A549 (cell line): ENCODE measurements around the gene ATP5F1D. TPM values are rescaled to one million over a fixed set of nuclear protein-coding genes. Genes with fewer than 3 reads are reported as not detected.

Experiments used
- ATAC-seq, 2 experiments: fragments of 200-7000 bp in 1 of 2; fragments of >200 bp in 1 of 2; cut with Nextera tagmentation in 1 of 2; cut with Tn5 transposase in 1 of 2; 3 replicates each; pipeline versions ENCODE4 v1.8.0 to v1.9.1; 2018 to 2020; ENCODE audit warnings: mild to moderate bottlenecking in 1 of 2, moderate library complexity in 1 of 2
- CTCF ChIA-PET: fragments of 300-600 bp; sonication (Branson Sonifier 250); formaldehyde crosslinking; extraction: SDS; loops from one replicate; lab custom pipeline; 2021; ENCODE audit warnings: antibody characterized with exemption, inconsistent platforms; lab: Yijun Ruan, JAX
- POLR2A ChIA-PET: fragments of 350-600 bp; formaldehyde crosslinking; extraction: SDS; loops from one replicate; lab custom pipeline; 2021; ENCODE audit warnings: antibody characterized with exemption, inconsistent platforms; lab: Yijun Ruan, JAX
- DNase-seq, 2 experiments: peaks; one replicate each; pipeline versions ENCODE4 v3.0.0 to v3.0.0-alpha.2; 2011 to 2016; ENCODE audit warnings: low read depth in 1 of 2, low spot score in 1 of 2
- FAIRE-seq: peaks from 2 replicates; lab custom pipeline; 2011; peaks lifted over from hg19 to GRCh38; lab: Jason Lieb, UNC
- H3K27ac ChIP-seq, 2 experiments: fragments of >200 bp; sonication (Bioruptor Twin); formaldehyde crosslinking; 3 replicates each; pipeline ENCODE4 v1.5.1; 2016 to 2017
- H3K4me1 ChIP-seq: fragments of >200 bp; sonication (Bioruptor Twin); formaldehyde crosslinking; 3 replicates; pipeline ENCODE4 v1.6.1; 2016
- H3K4me2 ChIP-seq: fragments of >200 bp; sonication (Bioruptor Twin); formaldehyde crosslinking; 3 replicates; pipeline ENCODE4 v1.6.1; 2016
- H3K4me3 ChIP-seq: fragments of >200 bp; sonication (Bioruptor Twin); formaldehyde crosslinking; 3 replicates; pipeline ENCODE4 v1.5.1; 2016
- H3K9me3 ChIP-seq: fragments of >200 bp; sonication (Bioruptor Twin); formaldehyde crosslinking; 3 replicates; pipeline ENCODE4 v1.6.1; 2016
- CBX2 ChIP-seq: fragments of 200-600 bp; sonication (generic); IDR thresholded peaks from 2 replicates; pipeline ENCODE4 v1.6.1; 2016; ENCODE audit warnings: low read depth, mild to moderate bottlenecking, borderline replicate concordance
- CHD2 ChIP-seq: fragments of 150-350 bp; IDR thresholded peaks from 2 replicates; pipeline ENCODE4 v1.6.1; 2014; ENCODE audit warnings: low read length; ENCODE audit not compliant: partially characterized antibody
- EHF ChIP-seq: fragments of 250-450 bp; sonication (Bioruptor Pico); IDR thresholded peaks from 2 replicates; pipeline ENCODE4 v1.5.0; 2020; ENCODE audit warnings: mild to moderate bottlenecking
- EHMT2 ChIP-seq: fragments of 200-600 bp; sonication (generic); IDR thresholded peaks from 2 replicates; pipeline ENCODE4 v1.6.1; 2016; ENCODE audit warnings: antibody characterized with exemption, low read depth, mild to moderate bottlenecking, moderate library complexity
- FOSB ChIP-seq: fragments of 250-450 bp; sonication (Bioruptor Pico); IDR thresholded peaks from 2 replicates; pipeline ENCODE4 v1.5.0; 2020; ENCODE audit warnings: mild to moderate bottlenecking, moderate library complexity
- FOSL2 ChIP-seq, 2 experiments: fragments of 450-650 bp in 1 of 2; fragments of >200 bp in 1 of 2; sonication (Bioruptor Twin) in 1 of 2; formaldehyde crosslinking; IDR thresholded peaks; 2 replicates each; pipeline versions ENCODE4 v1.5.0 to v1.6.1; 2016 to 2020; ENCODE audit warnings: mild to moderate bottlenecking in 1 of 2, moderate library complexity in 1 of 2
- HEYL ChIP-seq: fragments of 250-450 bp; sonication (Bioruptor Pico); IDR thresholded peaks from 2 replicates; pipeline ENCODE4 v1.8.0; 2021; ENCODE audit warnings: mild to moderate bottlenecking, moderate library complexity
- HOXB13 ChIP-seq: fragments of 250-450 bp; sonication (Bioruptor Pico); IDR thresholded peaks from 2 replicates; pipeline ENCODE4 v1.5.0; 2020; ENCODE audit warnings: low read depth, mild to moderate bottlenecking, moderate library complexity
- JUNB ChIP-seq: fragments of >200 bp; sonication (Bioruptor Twin); formaldehyde crosslinking; IDR thresholded peaks from 2 replicates; pipeline ENCODE4 v1.6.1; 2016
- KDM1A ChIP-seq: fragments of 200-600 bp; sonication (generic); IDR thresholded peaks from 2 replicates; pipeline ENCODE4 v1.6.1; 2016; ENCODE audit warnings: low read depth, mild to moderate bottlenecking
- KDM5A ChIP-seq: fragments of 200-600 bp; sonication (generic); IDR thresholded peaks from 2 replicates; pipeline ENCODE4 v1.6.1; 2016; ENCODE audit warnings: antibody characterized with exemption, mild to moderate bottlenecking
- MAFK ChIP-seq: fragments of 450-650 bp; IDR thresholded peaks from 2 replicates; pipeline ENCODE4 v1.6.1; 2014; ENCODE audit not compliant: partially characterized antibody
- MYC ChIP-seq: IDR thresholded peaks from 2 replicates; pipeline ENCODE4 v1.6.1; 2012; ENCODE audit warnings: mild to moderate bottlenecking, inconsistent platforms, low read length, improper control_type of control experiment, borderline replicate concordance
- NFE2L2 ChIP-seq: fragments of 150-350 bp; conservative IDR thresholded peaks from 2 replicates; pipeline ENCODE4 v1.6.1; 2014; ENCODE audit warnings: low read length
- NR3C1 ChIP-seq: fragments of >200 bp; sonication (Bioruptor Twin); formaldehyde crosslinking; IDR thresholded peaks from 3 replicates; pipeline ENCODE4 v1.6.1; 2017
- RAD21 ChIP-seq, 2 experiments: fragments of >200 bp in 1 of 2; sonication (Bioruptor Twin) in 1 of 2; formaldehyde crosslinking in 1 of 2; IDR thresholded peaks in 1 of 2; conservative IDR thresholded peaks in 1 of 2; 2 replicates in 1 of 2; 3 replicates in 1 of 2; pipeline ENCODE4 v1.6.1; 2012 to 2018; ENCODE audit warnings: inconsistent platforms in 1 of 2
- RARB ChIP-seq: fragments of 250-450 bp; sonication (Bioruptor Pico); IDR thresholded peaks from 2 replicates; pipeline ENCODE4 v1.8.0; 2021; ENCODE audit warnings: mild to moderate bottlenecking, moderate library complexity
- RCOR1 ChIP-seq: fragments of 150-350 bp; IDR thresholded peaks from 2 replicates; pipeline ENCODE4 v1.6.1; 2014; ENCODE audit warnings: antibody characterized with exemption, low read length, low read depth
- RFX5 ChIP-seq: fragments of 450-650 bp; IDR thresholded peaks from 2 replicates; pipeline ENCODE4 v1.7.1; 2014; ENCODE audit warnings: antibody characterized with exemption, mild to moderate bottlenecking, moderate library complexity
- RNF2 ChIP-seq: fragments of 200-600 bp; sonication (generic); IDR thresholded peaks from 2 replicates; pipeline ENCODE4 v1.6.1; 2016; ENCODE audit warnings: low read depth, mild to moderate bottlenecking, antibody characterized with exemption, moderate library complexity, borderline replicate concordance
- ZC3H11A ChIP-seq: fragments of 450-650 bp; IDR thresholded peaks from 2 replicates; pipeline ENCODE4 v1.6.1; 2014; ENCODE audit warnings: antibody characterized with exemption, mild to moderate bottlenecking
- ZSCAN20 ChIP-seq: fragments of 250-450 bp; sonication (Bioruptor Pico); IDR thresholded peaks from 2 replicates; pipeline ENCODE4 v1.8.0; 2022; ENCODE audit warnings: mild to moderate bottlenecking, moderate library complexity
- WGBS: methylation state at CpG from one replicate; pipeline ENCODE4 v1.1.6; 2017; ENCODE audit errors: missing lambda C conversion rate; 5-methylcytosine and 5-hydroxymethylcytosine counted together
- polyA plus RNA-seq, 4 experiments: library from polyadenylated mRNA; depleted of rRNA in 3 of 4; stranded (reverse); fragments of >200 nt; fragmentation: RNase III in 1 of 4; extraction: RNeasy Plus Mini Kit Qiagen cat#74134 plus additional on column Dnase treatment in 1 of 4; gene quantifications; 2 replicates in 3 of 4; 3 replicates in 1 of 4; pipeline ENCODE4 v1.2.3, GENCODE V29; 2011 to 2017
- TF ChIP-seq, protein P1 (sequence below): fragments of 250-450 bp; sonication (Bioruptor Pico); IDR thresholded peaks from 2 replicates; pipeline ENCODE4 v1.5.0; 2021; ENCODE audit warnings: mild to moderate bottlenecking, moderate library complexity, borderline replicate concordance
- TF ChIP-seq, protein P2 (sequence below): fragments of 250-450 bp; sonication (Bioruptor Pico); IDR thresholded peaks from 2 replicates; pipeline ENCODE4 v1.5.0; 2020; ENCODE audit warnings: low read depth, mild to moderate bottlenecking, moderate library complexity

ATP5F1D gene
- polyA plus RNA-seq, 2 of the 4 experiments (the other 2 are of a cell fraction), result 28.7 to 96.9 TPM

DNA sequence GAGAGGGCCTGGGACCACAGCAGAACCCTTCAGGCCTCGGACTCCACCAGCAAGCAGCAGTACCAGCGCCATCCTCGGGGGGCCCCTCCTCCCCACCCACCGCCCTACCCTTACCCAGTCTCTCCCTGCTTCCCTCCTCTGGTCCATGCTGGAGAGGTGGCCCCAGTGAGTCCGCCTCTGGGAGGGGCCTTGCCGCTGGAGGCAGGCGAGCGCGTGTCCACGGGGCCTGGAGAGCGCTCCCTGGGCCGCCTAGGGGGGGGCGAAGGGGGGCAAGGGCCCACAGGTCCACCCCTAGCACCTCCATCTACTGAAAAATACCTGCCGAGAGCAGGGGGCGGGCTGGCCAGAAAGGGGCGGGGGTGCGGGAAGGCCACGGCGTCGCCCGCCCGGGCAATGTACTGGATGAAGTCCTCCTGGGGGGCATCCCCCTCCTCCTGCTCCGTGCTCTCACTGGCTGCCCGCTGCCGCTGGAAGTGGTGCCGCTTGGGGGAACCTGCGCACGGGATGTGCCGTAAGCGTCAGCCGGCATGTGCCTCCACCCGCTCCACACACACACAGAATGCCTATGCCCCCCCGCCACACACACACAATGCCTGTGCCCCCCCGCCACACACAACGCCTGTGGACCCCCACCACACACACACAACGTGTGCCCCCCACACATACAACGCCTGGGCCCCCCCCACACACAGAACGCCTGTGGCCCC is 10.6 kb upstream of the ATP5F1D start:
- 90% methylated on average over 22 of the region's 38 CpGs for WGBS
- Histone ChIP-seq H3K4me3 (no peak overlapping the region), H3K4me1 (peaks cover 19% of the 10 kb centered on the region; the same call in 2 of the 3 replicates), H3K27ac (no peak overlapping the region), H3K9me3 (no peaks in the 10 kb centered on the region), H3K4me2 (no peak overlapping the region)
- no peak for TF ChIP-seq NR3C1
- no peak for TF ChIP-seq MAFK
- no peak for TF ChIP-seq KDM1A
- TF ChIP-seq CHD2, result no peak
- TF ChIP-seq RNF2, result no peak
- TF ChIP-seq HOXB13 (CRISPR knock-in tag), result no peak
- no peak for TF ChIP-seq ZSCAN20
- TF ChIP-seq, protein P1, sequence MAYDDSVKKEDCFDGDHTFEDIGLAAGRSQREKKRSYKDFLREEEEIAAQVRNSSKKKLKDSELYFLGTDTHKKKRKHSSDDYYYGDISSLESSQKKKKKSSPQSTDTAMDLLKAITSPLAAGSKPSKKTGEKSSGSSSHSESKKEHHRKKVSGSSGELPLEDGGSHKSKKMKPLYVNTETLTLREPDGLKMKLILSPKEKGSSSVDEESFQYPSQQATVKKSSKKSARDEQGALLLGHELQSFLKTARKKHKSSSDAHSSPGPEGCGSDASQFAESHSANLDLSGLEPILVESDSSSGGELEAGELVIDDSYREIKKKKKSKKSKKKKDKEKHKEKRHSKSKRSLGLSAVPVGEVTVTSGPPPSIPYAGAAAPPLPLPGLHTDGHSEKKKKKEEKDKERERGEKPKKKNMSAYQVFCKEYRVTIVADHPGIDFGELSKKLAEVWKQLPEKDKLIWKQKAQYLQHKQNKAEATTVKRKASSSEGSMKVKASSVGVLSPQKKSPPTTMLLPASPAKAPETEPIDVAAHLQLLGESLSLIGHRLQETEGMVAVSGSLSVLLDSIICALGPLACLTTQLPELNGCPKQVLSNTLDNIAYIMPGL (CRISPR knock-in tag), result no peak
- TF ChIP-seq EHF (CRISPR knock-in tag), result no peak
- TF ChIP-seq FOSB (CRISPR knock-in tag), result no peak
- TF ChIP-seq, protein P2, sequence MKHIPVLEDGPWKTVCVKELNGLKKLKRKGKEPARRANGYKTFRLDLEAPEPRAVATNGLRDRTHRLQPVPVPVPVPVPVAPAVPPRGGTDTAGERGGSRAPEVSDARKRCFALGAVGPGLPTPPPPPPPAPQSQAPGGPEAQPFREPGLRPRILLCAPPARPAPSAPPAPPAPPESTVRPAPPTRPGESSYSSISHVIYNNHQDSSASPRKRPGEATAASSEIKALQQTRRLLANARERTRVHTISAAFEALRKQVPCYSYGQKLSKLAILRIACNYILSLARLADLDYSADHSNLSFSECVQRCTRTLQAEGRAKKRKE (CRISPR knock-in tag), result no peak
- no peak for TF ChIP-seq CBX2
- no peak for TF ChIP-seq KDM5A
- TF ChIP-seq RAD21 (conservative IDR thresholded peaks at IDR 0.05 in 1 of 2, IDR thresholded peaks at IDR 0.05 in 1 of 2), result no peak
- no peak for TF ChIP-seq HEYL
- TF ChIP-seq RFX5, result no peak
- TF ChIP-seq FOSL2 (IDR thresholded peaks at IDR 0.05), result no peak
- no peak for TF ChIP-seq FOSL2 (CRISPR knock-in tag; IDR thresholded peaks at IDR 0.05)
- no peak for TF ChIP-seq ZC3H11A
- no peak for TF ChIP-seq RARB (CRISPR knock-in tag)
- TF ChIP-seq NFE2L2, result no peak
- ATAC-seq, result peak in 1 of 2 experiments; percentile 44; a peak in 3 of 6 replicates
- DNase-seq, result no peak
- CTCF ChIA-PET, result interaction anchor here (0.7 to 1.1 kb wide), 2 partner anchors 10 to 54 kb away, joined by 3 to 6 read pairs; no protein-coding TSS in a partner anchor
- no peak for FAIRE-seq
- POLR2A ChIA-PET, result interaction anchor here (0.7 kb wide), 1 partner anchor 15 kb away, joined by 3 read pairs; no protein-coding TSS in a partner anchor

DNA sequence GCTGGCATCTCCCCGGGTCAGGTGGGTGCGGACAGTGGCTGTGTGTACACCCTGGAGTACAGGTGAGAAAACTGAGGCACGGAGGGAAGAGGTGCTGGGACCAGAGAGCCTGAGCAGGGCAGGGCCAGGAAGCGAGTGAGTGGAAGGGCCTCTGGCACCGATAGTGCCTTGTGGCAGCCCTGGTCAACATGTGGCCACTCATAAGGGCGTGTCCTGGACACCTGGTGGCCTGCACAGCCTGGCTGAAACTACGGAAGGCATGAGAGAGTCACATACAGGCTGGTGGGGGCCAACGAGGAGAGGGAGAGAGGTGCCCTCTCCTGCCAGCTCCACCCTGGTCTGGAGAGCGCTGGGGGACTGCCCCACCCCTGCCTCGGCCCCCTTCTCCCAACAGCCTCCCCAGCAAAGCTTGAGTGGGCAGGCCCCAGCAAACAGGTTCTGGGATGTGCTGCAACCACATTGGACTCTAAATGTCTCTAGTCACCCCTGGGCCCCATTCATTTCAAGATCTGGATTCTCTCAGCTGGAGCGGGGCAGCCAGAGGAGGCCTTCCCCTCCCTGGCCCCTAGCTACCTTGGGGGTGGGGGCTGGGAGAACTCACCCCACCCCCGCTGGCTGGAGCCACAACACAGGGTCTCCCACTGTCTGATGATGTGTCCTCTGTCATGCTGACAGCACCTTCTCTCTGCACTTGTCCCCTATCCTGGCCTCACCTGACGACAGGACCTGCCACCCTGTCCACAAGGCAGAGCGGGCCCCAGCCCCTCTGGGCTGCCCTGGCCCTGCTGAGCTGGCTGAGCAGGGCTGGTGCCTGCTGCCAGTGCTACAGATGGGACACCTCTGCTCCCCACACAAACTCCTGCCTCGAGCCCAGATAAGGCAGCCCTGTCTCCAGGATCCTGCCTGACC is 9.6 kb upstream of the ATP5F1D start:
- no peak for FAIRE-seq

More for the DNA sequence above, 9.6 kb upstream of the ATP5F1D start:
- DNase-seq, result no peak
- CTCF ChIA-PET, result interaction anchor here (0.8 to 4.2 kb wide), 3 partner anchors 10 to 233 kb away, joined by 3 to 26 read pairs (median 3); no protein-coding TSS in a partner anchor
- TF ChIP-seq JUNB (no peak), EHMT2 (no peak), RCOR1 (no peak), FOSB (CRISPR knock-in tag) (no peak), CHD2 (no peak), ZC3H11A (no peak), MYC (no peak)
- Histone ChIP-seq H3K4me3 (no peak overlapping the region), H3K4me2 (no peak overlapping the region), H3K4me1 (peaks cover 25% of the 10 kb centered on the region; the same call in 2 of the 3 replicates), H3K27ac (peak overlapping the region in 1 of 2 experiments; percentile 43; a peak in 3 of 6 replicates), H3K9me3 (no peaks in the 10 kb centered on the region)
- 57% methylated on average over 8 of the region's 15 CpGs for WGBS
- peak; percentile 35 to 52; a peak in 4 of 6 replicates for ATAC-seq
- POLR2A ChIA-PET, result interaction anchor here (1.4 kb wide), 1 partner anchor 37 kb away, joined by 3 read pairs; no protein-coding TSS in a partner anchor
